Right atrium auricular region (tissue), 2 donors: ENCODE data around the gene SMG1. TPM values are rescaled to one million over a fixed set of nuclear protein-coding genes. Genes with fewer than 3 reads are reported as not detected.

Experiments used
- DNase-seq: peaks from one replicate; pipeline ENCODE4 v3.0.0-alpha.2; 2019; ENCODE audit warnings: low spot score
- H3K27ac ChIP-seq, 2 donors: fragments of 200-600 bp; sonication (generic); 1 replicate in 1 of 2; 2 replicates in 1 of 2; pipeline ENCODE4 v1.5.1; 2016 to 2019
- H3K27me3 ChIP-seq, 2 donors: fragments of 200-600 bp; sonication (generic); one replicate each; pipeline versions ENCODE4 v1.5.1 to v1.6.0; 2017 to 2019
- H3K36me3 ChIP-seq: fragments of 200-600 bp; sonication (generic); one replicate; pipeline ENCODE4 v1.5.1; 2016
- H3K4me1 ChIP-seq, 2 donors: fragments of 200-600 bp; sonication (generic); one replicate each; pipeline versions ENCODE4 v1.5.1 to v1.6.0; 2017 to 2019
- H3K4me3 ChIP-seq, 2 donors: fragments of 200-600 bp; sonication (generic); 1 replicate in 1 of 2; 2 replicates in 1 of 2; pipeline ENCODE4 v1.5.1; 2017 to 2019; ENCODE audit warnings: mild to moderate bottlenecking in 1 of 2, moderate library complexity in 1 of 2
- H3K9me3 ChIP-seq, 2 donors: fragments of 200-600 bp; sonication (generic); one replicate each; pipeline ENCODE4 v1.5.1; 2019
- CTCF ChIP-seq, 2 donors: fragments of 200-600 bp; sonication (generic); IDR thresholded peaks; one replicate each; pipeline ENCODE4 v1.5.1; 2019; ENCODE audit warnings: antibody characterized with exemption in 2 of 2
- total RNA-seq, 2 donors: library from RNA; depleted of rRNA; stranded (reverse); fragments of >200 nt; gene quantifications; one replicate each; pipeline ENCODE4 v1.1.0, GENCODE V29; 2016

Gene SMG1
- total RNA-seq, 2 donors from 2014 or later = 35.9 to 49.6 TPM

GRCh38 chr16:18833707-18834505, 92.3 kb downstream of the SMG1 start:
- no peak for DNase-seq
- no peaks in the 10 kb centered on the region for H3K9me3 ChIP-seq
- TF ChIP-seq CTCF (IDR thresholded peaks at IDR 0.05) = no peak
- no peaks in the 10 kb centered on the region for H3K4me1 ChIP-seq
- peaks cover 100% of the 10 kb centered on the region for H3K36me3 ChIP-seq
- no peak overlapping the region for H3K27ac ChIP-seq
- no peaks in the 10 kb centered on the region for H3K27me3 ChIP-seq
- no peak overlapping the region for H3K4me3 ChIP-seq

- peaks cover 100% of the 10 kb centered on the region for H3K36me3 ChIP-seq
Observed at GRCh38 chr16:18832613-18833012, 93.6 kb downstream of the SMG1 start.

GRCh38 chr16:18832006-18832405, 94.2 kb downstream of the SMG1 start:
- Histone ChIP-seq H3K36me3 (peaks cover 97% of the 10 kb centered on the region), H3K27ac (no peak overlapping the region), H3K27me3 (no peaks in the 10 kb centered on the region), H3K9me3 (no peaks in the 10 kb centered on the region), H3K4me3 (no peak overlapping the region), H3K4me1 (no peaks in the 10 kb centered on the region)
- no peak for DNase-seq
- TF ChIP-seq CTCF (IDR thresholded peaks at IDR 0.05) = no peak

More at GRCh38 chr16:18832613-18833012, 93.6 kb downstream of the SMG1 start:
- Histone ChIP-seq H3K27ac (no peak overlapping the region), H3K4me3 (no peak overlapping the region), H3K9me3 (no peaks in the 10 kb centered on the region), H3K27me3 (no peaks in the 10 kb centered on the region), H3K4me1 (no peaks in the 10 kb centered on the region)
- TF ChIP-seq CTCF (IDR thresholded peaks at IDR 0.05) = no peak
- DNase-seq = no peak

GRCh38 chr16:18829251-18829650, 97.0 kb downstream of the SMG1 start:
- Histone ChIP-seq H3K4me3 (no peak overlapping the region), H3K36me3 (peaks cover 72% of the 10 kb centered on the region), H3K27me3 (no peaks in the 10 kb centered on the region), H3K27ac (no peak overlapping the region), H3K9me3 (no peaks in the 10 kb centered on the region), H3K4me1 (no peaks in the 10 kb centered on the region)
- no peak for DNase-seq
- TF ChIP-seq CTCF (IDR thresholded peaks at IDR 0.05) = no peak

- Histone ChIP-seq H3K27ac (no peak overlapping the region), H3K9me3 (no peaks in the 10 kb centered on the region), H3K4me1 (no peaks in the 10 kb centered on the region), H3K27me3 (no peaks in the 10 kb centered on the region), H3K36me3 (peaks cover 59% of the 10 kb centered on the region), H3K4me3 (no peak overlapping the region)
- no peak for DNase-seq
- no peak for TF ChIP-seq CTCF (IDR thresholded peaks at IDR 0.05)
Observed at GRCh38 chr16:18827890-18828289, 98.3 kb downstream of the SMG1 start.

- no peak for TF ChIP-seq CTCF (IDR thresholded peaks at IDR 0.05)
- Histone ChIP-seq H3K4me1 (no peaks in the 10 kb centered on the region), H3K4me3 (no peak overlapping the region), H3K36me3 (peaks cover 82% of the 10 kb centered on the region), H3K9me3 (no peaks in the 10 kb centered on the region), H3K27ac (no peak overlapping the region), H3K27me3 (no peaks in the 10 kb centered on the region)
- DNase-seq = no peak
Observed at GRCh38 chr16:18816286-18816685, 109.9 kb downstream of the SMG1 start.
